GM18951 (cell line): ENCODE measurements around the gene PRSS8.
"Not testable (repeated sequence)": the region's sequence is repeated elsewhere in the genome, so short reads cannot be mapped to it uniquely, and the experiment has no call there.

Experiments used
- POLR2A ChIP-seq: IDR thresholded peaks from 4 replicates; pipeline ENCODE4 v1.6.1; 2011; ENCODE audit warnings: mild to moderate bottlenecking; ENCODE audit not compliant: insufficient read length, insufficient read depth; ENCODE audit errors: extremely low read depth
- in situ Hi-C: fragments of 300-500 bp; cut with MboI; formaldehyde crosslinking; loops from one replicate; pipeline ENCODE4 v1.12.0; 2022; ENCODE audit warnings: low sequenced_read_pairs, mixed read lengths, inconsistent platforms; ENCODE audit not compliant: unreplicated experiment

PRSS8 gene

DNA sequence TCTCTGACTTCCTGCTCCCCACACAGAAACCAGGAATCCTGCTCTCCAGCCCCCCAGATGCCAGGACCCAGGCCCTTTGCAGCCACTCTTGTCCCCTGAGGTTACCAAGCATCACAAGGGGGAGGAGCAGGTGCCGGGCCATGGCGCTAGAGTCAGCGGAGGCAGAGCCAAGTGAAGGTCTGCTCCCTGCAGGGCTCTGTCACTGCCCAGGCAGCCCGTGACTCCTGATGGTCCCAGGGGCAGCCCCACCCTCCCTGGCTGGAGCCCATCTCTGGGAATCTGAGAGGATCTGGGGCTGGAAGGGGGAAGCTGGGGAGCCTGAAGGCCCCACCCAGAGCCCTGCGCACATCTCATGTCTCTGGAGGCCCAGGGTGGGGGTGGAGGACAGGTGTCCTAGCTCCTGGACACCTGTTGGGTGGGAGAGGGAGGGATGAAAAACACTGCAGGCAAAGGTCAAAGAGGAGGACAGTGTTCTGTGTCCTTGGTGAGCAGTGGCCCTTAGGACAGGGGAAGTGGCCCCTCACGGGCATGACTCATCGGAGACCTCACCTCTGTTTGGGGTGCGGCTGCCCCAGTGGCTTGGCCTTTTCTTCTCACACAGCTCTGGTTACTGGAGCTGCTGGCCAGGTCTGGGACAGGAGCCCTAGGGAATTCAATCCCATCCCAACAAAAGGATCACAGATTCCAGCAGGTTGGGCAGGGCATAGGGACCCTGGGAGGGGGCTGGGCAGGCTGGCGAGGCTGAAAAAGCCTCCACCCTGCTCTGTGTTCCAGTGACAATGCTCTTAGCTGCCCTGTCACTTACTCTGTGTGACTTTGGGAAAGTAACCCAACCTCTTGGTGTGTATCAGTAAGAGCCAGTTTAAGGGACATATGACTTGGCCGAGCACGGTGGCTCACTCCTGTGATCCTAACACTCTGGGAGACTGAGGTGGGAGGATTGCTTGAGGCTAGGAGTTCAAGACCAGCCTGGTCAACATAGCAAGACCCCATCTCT is 14.7 kb upstream of the PRSS8 start, which contains the start of gene PRSS36:
Gene PRSS36 (minus strand): TSS at position 173 of the 997 bp plus-strand sequence. CDS start 31 bp downstream, at position 142.
- no peak for TF ChIP-seq POLR2A
- in situ Hi-C loops: no loop called here

DNA sequence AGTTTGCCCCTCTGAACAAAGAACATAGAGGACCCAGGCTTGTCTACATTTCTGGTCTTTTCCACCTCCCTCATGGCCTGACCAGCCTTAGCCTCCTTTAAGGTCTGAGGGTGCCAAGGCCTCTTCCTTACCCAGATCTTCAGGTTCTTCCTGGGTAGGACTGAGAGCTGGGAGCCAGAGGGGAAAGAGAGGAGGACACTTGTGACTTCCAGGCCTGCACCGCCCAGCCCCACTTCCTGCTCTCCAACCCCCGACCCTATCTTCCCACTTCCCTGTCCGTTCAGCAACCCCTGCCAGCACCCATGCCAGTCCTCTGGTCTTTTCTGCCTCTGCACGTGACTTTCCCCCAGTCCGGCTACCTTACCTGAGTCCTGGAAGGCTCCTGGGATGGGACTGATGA is 13.8 kb upstream of the PRSS8 start:
- in situ Hi-C loops: no loop called here
- no peak for TF ChIP-seq POLR2A

DNA sequence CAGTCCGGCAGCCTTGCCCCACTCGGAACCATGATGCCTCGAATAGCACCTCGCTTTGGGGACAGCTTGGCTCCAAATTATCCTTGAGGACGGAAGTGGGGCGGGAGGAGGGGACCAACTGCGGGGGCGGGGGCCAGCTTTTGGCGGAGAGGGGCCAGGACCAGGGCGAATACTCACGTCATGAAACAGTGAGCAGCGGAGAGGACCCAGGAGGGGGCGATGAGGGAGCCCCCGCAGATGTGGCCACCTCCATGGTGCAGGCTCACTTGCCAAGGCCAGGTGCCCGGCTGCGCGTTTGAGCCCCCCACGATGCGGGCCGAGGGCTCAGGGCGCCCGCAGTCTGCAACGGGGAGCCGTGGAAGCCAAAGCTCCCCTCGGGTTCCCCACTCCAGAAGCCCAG is 13.4 kb upstream of the PRSS8 start:
- in situ Hi-C loops: no loop called here
- no peak for TF ChIP-seq POLR2A

DNA sequence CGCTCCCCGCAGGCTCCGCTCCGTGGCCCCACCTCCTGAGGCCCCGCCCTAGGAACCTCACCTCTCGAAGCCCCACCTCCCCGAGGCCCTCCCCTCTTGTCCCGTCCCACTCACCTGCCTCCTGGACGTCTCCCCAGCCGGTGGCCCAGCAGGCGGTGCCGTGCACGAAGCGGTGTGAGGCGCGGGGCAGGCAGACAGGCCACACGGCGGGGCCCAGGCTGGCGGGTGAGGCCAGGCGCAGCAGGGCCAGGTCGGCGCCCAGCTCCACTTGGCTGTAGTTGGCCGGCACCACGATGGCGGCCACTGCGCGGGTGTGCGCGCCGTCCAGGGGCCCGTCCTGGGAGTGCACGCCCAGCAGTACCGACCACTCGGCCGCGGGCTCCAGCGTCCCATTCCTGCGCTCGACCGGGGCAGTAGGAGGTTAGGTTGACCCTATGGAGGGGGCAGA is 12.8 kb upstream of the PRSS8 start:
- in situ Hi-C loops: no loop called here
- TF ChIP-seq POLR2A: no peak

DNA sequence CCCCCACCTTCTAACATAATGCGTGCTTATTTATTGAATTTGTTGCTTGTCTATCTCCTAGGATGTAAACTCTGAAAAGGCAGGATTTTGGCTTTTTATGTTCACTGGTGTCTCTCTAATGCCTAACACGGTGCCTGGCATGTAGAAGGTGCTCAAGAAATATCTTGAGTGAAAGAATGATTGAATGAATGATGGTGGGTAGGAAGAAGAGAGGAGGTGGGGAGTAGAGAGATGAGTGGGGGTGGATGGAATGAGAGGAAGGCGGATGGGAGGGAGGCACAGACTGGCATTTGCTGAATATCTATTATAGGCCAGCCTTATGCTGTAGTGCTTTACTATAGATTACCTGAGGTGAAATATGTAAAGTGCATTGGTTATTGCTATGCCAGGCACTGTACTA is 12.0 kb upstream of the PRSS8 start:
- in situ Hi-C loops: no loop called here
- no peak for TF ChIP-seq POLR2A

DNA sequence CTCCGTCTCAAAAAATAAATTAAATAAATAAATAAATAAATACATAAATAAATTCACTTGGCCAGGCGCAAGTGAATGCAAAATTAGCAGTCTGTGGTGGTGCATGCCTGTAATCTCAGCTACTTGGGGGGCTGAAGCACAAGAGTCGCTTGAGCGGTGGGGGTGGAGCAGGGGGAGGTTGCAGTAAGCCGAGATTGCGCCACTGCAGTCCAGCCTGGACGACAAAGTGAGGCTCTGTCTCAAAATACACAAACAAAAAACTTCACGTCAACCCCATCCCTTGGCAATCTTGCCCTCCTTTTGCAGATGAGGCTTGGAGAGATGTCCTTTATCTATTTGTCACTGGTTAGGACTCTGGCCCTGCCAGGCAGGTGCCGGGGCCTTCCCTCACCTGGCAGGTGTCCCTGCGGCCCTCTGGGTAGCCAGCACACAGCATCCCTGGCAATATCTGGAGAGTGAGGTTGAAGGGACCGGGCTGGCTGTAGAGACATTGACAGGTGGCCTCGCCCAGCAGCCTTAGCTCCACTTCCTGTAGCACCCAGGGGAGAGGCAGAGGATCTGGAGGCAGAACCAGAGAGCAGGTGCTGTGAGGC is 10.0 kb upstream of the PRSS8 start:
- no peak for TF ChIP-seq POLR2A
- in situ Hi-C loops: no loop called here

DNA sequence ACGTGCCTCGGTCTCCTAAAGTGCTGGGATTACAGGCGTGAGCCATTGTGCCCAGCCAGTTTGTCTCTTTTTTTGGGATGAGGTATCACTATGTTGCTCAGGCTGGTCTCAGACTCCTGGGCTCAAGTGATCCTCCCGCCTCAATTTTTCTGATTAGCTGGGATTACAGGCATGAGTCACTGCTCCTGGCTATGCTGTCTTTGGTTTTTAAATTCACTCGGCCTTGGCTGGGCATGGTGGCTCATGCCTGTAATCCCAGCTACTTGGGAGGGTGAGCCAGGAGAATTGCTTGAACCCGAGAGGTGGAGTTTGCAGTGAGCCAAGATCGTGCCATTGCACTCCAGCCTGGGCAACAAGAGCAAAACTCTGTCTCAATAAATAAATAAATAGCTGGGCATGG is 8.9 kb upstream of the PRSS8 start:
- in situ Hi-C loops: not testable (repeated sequence)

DNA sequence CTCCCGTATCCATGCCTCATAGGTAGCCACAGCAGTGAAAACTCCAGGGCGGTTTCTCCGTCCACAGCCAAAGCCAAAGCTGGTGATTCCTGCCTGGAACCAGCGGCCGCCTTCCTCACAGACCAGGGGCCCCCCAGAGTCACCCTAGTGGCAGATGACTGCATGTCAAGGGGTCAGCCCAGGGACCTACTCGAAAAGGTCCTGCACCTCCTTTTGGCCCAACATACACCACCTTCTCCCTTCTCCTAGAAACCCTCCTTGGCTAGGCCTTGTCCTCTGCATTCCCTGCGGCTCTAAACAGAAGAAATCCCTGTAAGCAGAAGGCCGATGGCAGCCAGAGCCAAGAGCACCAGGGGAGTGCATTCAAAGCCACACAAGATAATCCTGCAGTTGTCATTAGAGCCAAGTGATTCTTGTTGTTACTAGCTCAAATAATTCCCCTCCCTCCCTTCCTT is 8.2 kb upstream of the PRSS8 start:
- in situ Hi-C loops: no loop called here
- no peak for TF ChIP-seq POLR2A

DNA sequence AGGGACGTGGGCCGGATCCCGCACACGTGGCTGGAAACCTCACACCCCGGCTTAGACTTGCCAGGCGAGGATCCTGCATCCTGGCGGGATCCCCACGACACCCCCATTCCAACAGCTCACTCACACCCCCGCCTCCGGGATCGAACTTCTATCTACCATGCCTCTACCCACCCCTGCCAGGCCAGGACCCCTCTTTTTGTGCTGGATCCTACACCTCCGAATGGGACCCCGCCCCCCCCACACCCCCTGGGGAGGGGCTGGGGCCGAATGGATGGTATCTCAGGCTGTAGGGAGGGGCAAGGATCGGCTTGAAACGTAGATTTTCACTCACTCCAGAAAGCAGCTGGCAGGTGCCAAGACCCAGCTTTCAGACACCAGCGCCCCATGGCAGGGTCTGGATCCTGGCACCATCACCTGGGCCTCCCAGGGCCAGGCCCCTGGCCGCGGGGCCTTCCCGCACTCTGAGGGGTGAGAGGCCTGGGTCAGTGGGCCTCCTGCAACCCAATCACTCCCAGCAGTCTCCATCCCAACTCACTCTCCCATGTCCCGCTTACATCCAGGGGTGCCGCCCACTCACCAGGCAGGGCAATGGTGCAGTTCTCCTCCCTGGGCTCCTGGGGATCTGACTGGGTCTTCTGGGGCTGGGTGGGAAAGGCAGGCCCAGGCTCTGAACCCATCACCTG is 7.6 kb upstream of the PRSS8 start:
- no peak for TF ChIP-seq POLR2A
- in situ Hi-C loops: no loop called here

DNA sequence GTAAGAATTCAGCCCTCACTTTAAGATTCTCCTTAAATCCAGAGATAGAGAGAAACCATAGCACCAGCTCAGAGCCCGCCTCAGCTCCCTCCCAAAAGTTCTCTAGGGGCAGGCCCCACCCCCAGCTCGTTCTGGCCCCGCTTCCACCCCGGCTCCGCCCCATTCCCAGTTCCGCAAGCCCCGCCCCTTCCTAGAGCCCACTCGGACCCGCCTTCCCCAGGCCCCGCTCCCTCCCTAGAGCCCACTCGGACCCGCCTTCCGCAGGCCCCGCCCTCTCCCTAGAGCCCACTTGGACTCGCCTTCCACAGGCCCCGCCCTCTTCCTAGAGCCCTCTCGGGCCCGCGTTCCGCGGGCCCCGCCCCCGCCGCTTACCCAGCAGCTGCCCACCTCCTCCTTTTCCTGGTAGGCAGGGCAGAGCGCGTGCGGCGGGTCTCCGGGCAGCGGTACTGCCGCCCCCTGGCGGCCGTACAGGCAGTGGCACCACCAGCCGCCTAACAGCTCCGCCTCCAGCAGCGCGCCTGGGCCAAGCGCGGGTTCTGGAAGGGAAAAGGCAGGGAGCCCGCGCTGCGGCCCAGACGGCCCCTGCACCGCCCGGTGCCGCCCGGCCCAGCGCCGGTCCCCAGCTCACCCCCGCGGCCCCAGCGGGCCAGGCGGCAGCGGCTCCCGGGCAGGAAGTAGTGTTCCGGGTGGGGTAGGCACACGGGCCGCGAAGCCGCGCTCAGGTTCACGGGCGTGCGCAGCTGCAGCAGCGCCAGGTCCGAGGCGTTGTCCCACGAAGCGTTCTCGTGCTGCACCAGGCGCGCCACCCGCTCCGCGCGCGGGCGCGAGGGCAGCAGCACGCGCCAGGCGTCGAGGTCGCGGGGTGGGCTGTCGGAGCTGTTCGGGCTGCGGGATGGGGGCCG is 6.8 kb upstream of the PRSS8 start:
- in situ Hi-C loops: no loop called here
- TF ChIP-seq POLR2A: peak; percentile 45

DNA sequence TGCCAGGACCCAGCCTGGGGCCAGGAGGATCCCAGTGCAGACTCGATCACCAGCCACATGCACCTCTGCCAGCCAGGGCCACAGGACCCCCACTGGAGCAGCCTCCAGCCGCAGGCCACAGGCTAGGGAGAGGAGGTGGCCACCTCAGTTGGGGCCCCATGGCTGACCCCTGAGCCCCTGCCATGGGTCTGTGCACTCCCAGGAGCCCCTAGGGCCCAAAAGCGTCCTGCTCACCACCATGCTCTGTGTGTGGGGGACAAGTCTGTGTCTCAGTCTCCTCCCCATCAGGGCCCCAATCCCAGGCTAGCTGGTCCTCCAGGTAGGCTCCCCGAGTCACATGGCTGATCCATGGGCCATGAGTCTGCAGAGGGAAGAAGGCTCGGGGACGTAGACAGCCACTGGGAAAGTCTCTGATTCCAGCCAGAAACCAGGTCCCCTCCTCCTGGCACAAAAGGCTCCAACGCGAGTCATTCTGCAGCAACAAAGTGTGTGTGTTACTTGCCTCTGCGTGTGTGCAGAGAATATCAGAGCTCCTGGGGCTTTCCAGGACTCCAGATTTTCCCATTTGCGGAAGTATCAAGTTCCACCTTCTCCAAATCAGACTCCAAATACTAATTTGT is 6.1 kb upstream of the PRSS8 start:
- TF ChIP-seq POLR2A: no peak
- in situ Hi-C loops: no loop called here

DNA sequence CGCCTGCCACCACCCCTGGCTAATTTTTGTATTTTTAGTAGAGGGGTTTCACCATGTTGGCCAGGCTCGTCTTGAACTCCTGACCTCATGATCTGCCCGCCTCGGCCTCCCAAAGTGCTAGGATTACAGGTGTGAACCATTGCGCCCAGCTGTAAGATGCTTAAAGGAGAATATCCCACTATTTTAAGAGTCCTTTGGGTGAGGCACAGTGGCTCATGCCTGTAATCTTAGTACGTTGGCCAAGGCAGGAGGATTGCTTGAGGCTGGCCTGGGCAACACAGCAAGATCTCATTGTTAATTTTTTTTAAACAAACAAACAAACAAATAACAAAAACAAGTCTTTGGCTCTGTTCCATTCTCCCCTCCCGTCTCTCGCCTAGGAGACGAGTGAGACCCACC is 5.5 kb upstream of the PRSS8 start:
- in situ Hi-C loops: not testable (repeated sequence)
